Mesenchymal stem cell (in vitro differentiated cells and primary cell): ENCODE results near the gene CARD19.
A peak's percentile ranks its signal among the peaks of the same experiment; 100 is the strongest.

ENCODE experiments used
- DNase-seq: peaks from one replicate; pipeline ENCODE4 v3.0.0-alpha.2; 2013
- H2AFZ ChIP-seq: one replicate; pipeline ENCODE4 v1.6.1; 2013; ENCODE audit warnings: low read depth, mild to moderate bottlenecking, control low read depth, inconsistent platforms, low read length, moderate library complexity
- H2AK5ac ChIP-seq: 2 replicates; pipeline ENCODE4 v1.6.1; 2013; ENCODE audit warnings: low read length, moderate library complexity, mild to moderate bottlenecking, inconsistent platforms; ENCODE audit not compliant: severe bottlenecking
- H2BK120ac ChIP-seq: one replicate; pipeline ENCODE4 v1.6.1; 2013; ENCODE audit warnings: low read depth, mild to moderate bottlenecking, inconsistent platforms, low read length, moderate library complexity
- H2BK12ac ChIP-seq, 2 experiments: one replicate each; pipeline ENCODE4 v1.6.1; 2013; ENCODE audit warnings: inconsistent platforms in 2 of 2, low read length in 2 of 2, mild to moderate bottlenecking in 2 of 2, moderate library complexity in 2 of 2, control low read depth in 1 of 2
- H2BK15ac ChIP-seq: one replicate; pipeline ENCODE4 v1.6.1; 2013; ENCODE audit warnings: mild to moderate bottlenecking, low read depth, inconsistent platforms; ENCODE audit not compliant: poor library complexity, severe bottlenecking
- H2BK5ac ChIP-seq: 2 replicates; pipeline ENCODE4 v1.6.1; 2013; ENCODE audit warnings: low read depth, mild to moderate bottlenecking, low read length, control low read depth, inconsistent platforms; ENCODE audit not compliant: poor library complexity, severe bottlenecking
- H3K14ac ChIP-seq, 2 experiments: one replicate each; pipeline ENCODE4 v1.6.1; 2013; ENCODE audit warnings: inconsistent platforms in 2 of 2, low read length in 2 of 2, control low read depth in 1 of 2, mild to moderate bottlenecking in 1 of 2, moderate library complexity in 1 of 2
- H3K18ac ChIP-seq, 2 experiments: one replicate each; pipeline ENCODE4 v1.6.1; 2013; ENCODE audit warnings: inconsistent platforms in 2 of 2, low read length in 2 of 2, control low read depth in 1 of 2, low read depth in 1 of 2, mild to moderate bottlenecking in 1 of 2
- H3K23ac ChIP-seq, 2 experiments: one replicate each; pipeline ENCODE4 v1.6.1; 2013; ENCODE audit warnings: inconsistent platforms in 2 of 2, low read length in 2 of 2, mild to moderate bottlenecking in 2 of 2, moderate library complexity in 2 of 2, control low read depth in 1 of 2
- H3K27ac ChIP-seq: 2 replicates; pipeline ENCODE4 v1.5.1; 2013; ENCODE audit warnings: mild to moderate bottlenecking, moderate library complexity, low read length, control low read depth, inconsistent platforms; ENCODE audit not compliant: poor library complexity, severe bottlenecking
- H3K27me3 ChIP-seq, 2 experiments: 2 replicates each; pipeline versions ENCODE4 v1.6.1 to v1.7.0; 2013; ENCODE audit warnings: low read length in 2 of 2, mild to moderate bottlenecking in 2 of 2, moderate library complexity in 2 of 2, control low read depth in 1 of 2, inconsistent platforms in 1 of 2; ENCODE audit not compliant: control insufficient read depth in 1 of 2, insufficient read depth in 1 of 2
- H3K36me3 ChIP-seq, 2 experiments: 2 replicates each; pipeline versions ENCODE4 v1.6.1 to v1.7.0; 2013; ENCODE audit warnings: low read length in 2 of 2, control low read depth in 1 of 2, inconsistent platforms in 1 of 2, low read depth in 1 of 2, mild to moderate bottlenecking in 1 of 2; ENCODE audit not compliant: insufficient read depth in 2 of 2, control insufficient read depth in 1 of 2
- H3K4ac ChIP-seq, 2 experiments: one replicate each; pipeline ENCODE4 v1.6.1; 2013; ENCODE audit warnings: inconsistent platforms in 2 of 2, low read length in 2 of 2, mild to moderate bottlenecking in 2 of 2, moderate library complexity in 2 of 2, control low read depth in 1 of 2, low read depth in 1 of 2
- H3K4me1 ChIP-seq: 2 replicates; pipeline ENCODE4 v1.6.1; 2013; ENCODE audit warnings: low read depth, low read length, control low read depth; ENCODE audit not compliant: control insufficient read depth, insufficient read depth
- H3K4me2 ChIP-seq: 2 replicates; pipeline ENCODE4 v1.6.1; 2013; ENCODE audit warnings: low read length, mild to moderate bottlenecking, inconsistent platforms; ENCODE audit not compliant: poor library complexity, severe bottlenecking
- H3K4me3 ChIP-seq, 2 experiments: 2 replicates each; pipeline versions ENCODE4 v1.5.1 to v1.7.0; 2013; ENCODE audit warnings: low read length in 2 of 2, mild to moderate bottlenecking in 2 of 2, control low read depth in 1 of 2, low read depth in 1 of 2; ENCODE audit not compliant: insufficient read depth in 1 of 2
- H3K79me1 ChIP-seq: replicated peaks from 2 replicates; pipeline ENCODE4 v1.6.1; 2013; ENCODE audit warnings: mild to moderate bottlenecking, control low read depth, low read length, inconsistent platforms; ENCODE audit not compliant: poor library complexity, severe bottlenecking
- H3K9ac ChIP-seq: 2 replicates; pipeline ENCODE4 v1.7.0; 2013; ENCODE audit warnings: mild to moderate bottlenecking, low read length, moderate library complexity
- H3K9me3 ChIP-seq: 2 replicates; pipeline ENCODE4 v1.7.0; 2013; ENCODE audit warnings: mild to moderate bottlenecking, low read length; ENCODE audit not compliant: control insufficient read depth
- H4K8ac ChIP-seq: one replicate; pipeline ENCODE4 v1.6.1; 2013; ENCODE audit warnings: inconsistent platforms, mild to moderate bottlenecking, low read length, moderate library complexity
- H4K91ac ChIP-seq: one replicate; pipeline ENCODE4 v1.6.1; 2013; ENCODE audit warnings: mild to moderate bottlenecking, low read length, inconsistent platforms
- WGBS: methylation state at CpG from one replicate; pipeline ENCODE4 v1.1.7; 2013; ENCODE audit warnings: mixed read lengths; 5-methylcytosine and 5-hydroxymethylcytosine counted together

The CARD19 gene

GRCh38 chr9:93111001-93111370 is 15.0 kb downstream of the CARD19 start:
- H3K9me3 ChIP-seq = no peaks in the 10 kb centered on the region
- H3K18ac ChIP-seq = no peak overlapping the region
- H3K4me3 ChIP-seq = no peak overlapping the region
- H4K8ac ChIP-seq = no peak overlapping the region
- no peak overlapping the region for H3K23ac ChIP-seq
- no peak overlapping the region for H2BK12ac ChIP-seq
- H3K4ac ChIP-seq = no peak overlapping the region
- no peak overlapping the region for H2BK5ac ChIP-seq
- H2BK120ac ChIP-seq = no peak overlapping the region
- no peak for DNase-seq
- no peak overlapping the region for H3K14ac ChIP-seq
- H3K9ac ChIP-seq = no peak overlapping the region
- peaks cover 45% of the 10 kb centered on the region for H3K79me1 ChIP-seq
- no peak overlapping the region for H3K4me2 ChIP-seq
- H2BK15ac ChIP-seq = no peak overlapping the region
- H4K91ac ChIP-seq = no peak overlapping the region
- peak overlapping the region; percentile 41 for H2AK5ac ChIP-seq
- H3K27me3 ChIP-seq = no peaks in the 10 kb centered on the region
- 96% methylated on average over 11 of the region's 11 CpGs for WGBS
- peaks cover 65 to 73% of the 10 kb centered on the region in 2 experiments for H3K36me3 ChIP-seq
- no peak overlapping the region for H2AFZ ChIP-seq
- peaks cover 41% of the 10 kb centered on the region for H3K4me1 ChIP-seq
- no peak overlapping the region for H3K27ac ChIP-seq

GRCh38 chr9:93111371-93112115 is 15.5 kb downstream of the CARD19 start:
- Histone ChIP-seq H3K4me1 (peaks cover 47% of the 10 kb centered on the region), H2AK5ac (peak overlapping the region; percentile 41), H3K4me3 (no peak overlapping the region), H3K9me3 (no peaks in the 10 kb centered on the region), H3K27me3 (no peaks in the 10 kb centered on the region), H2BK5ac (no peak overlapping the region), H2BK15ac (no peak overlapping the region), H3K9ac (no peak overlapping the region), H3K4me2 (no peak overlapping the region), H4K91ac (no peak overlapping the region), H2BK120ac (no peak overlapping the region), H2BK12ac (no peak overlapping the region), H3K36me3 (peaks cover 65 to 73% of the 10 kb centered on the region in 2 experiments), H3K18ac (no peak overlapping the region), H4K8ac (no peak overlapping the region), H3K14ac (no peak overlapping the region), H3K23ac (no peak overlapping the region), H3K79me1 (peaks cover 45% of the 10 kb centered on the region), H2AFZ (no peak overlapping the region), H3K27ac (peak overlapping the region; percentile 54), H3K4ac (no peak overlapping the region)
- whole genome bisulfite sequencing = 94% methylated on average over 16 of the region's 18 CpGs
- no peak for DNase-seq

- no peak overlapping the region for H2BK12ac ChIP-seq
- WGBS = 94% methylated on average over 15 of the region's 15 CpGs
- H2AK5ac ChIP-seq = peak overlapping the region; percentile 34
- H3K4me3 ChIP-seq = no peak overlapping the region
- no peak overlapping the region for H3K4me2 ChIP-seq
- H2AFZ ChIP-seq = no peak overlapping the region
- no peak overlapping the region for H3K23ac ChIP-seq
- no peak overlapping the region for H3K18ac ChIP-seq
- peaks cover 61 to 73% of the 10 kb centered on the region in 2 experiments for H3K36me3 ChIP-seq
- H3K9ac ChIP-seq = no peak overlapping the region
- peak overlapping the region; percentile 10 for H4K8ac ChIP-seq
- peak overlapping the region; percentile 30 for H3K27ac ChIP-seq
- no peak overlapping the region for H3K4ac ChIP-seq
- H3K79me1 ChIP-seq = peaks cover 38% of the 10 kb centered on the region
- peaks cover 47% of the 10 kb centered on the region for H3K4me1 ChIP-seq
- DNase-seq = no peak
- no peak overlapping the region for H3K14ac ChIP-seq
- H3K9me3 ChIP-seq = no peaks in the 10 kb centered on the region
- H2BK120ac ChIP-seq = no peak overlapping the region
- no peak overlapping the region for H2BK15ac ChIP-seq
- no peaks in the 10 kb centered on the region for H3K27me3 ChIP-seq
- no peak overlapping the region for H2BK5ac ChIP-seq
- no peak overlapping the region for H4K91ac ChIP-seq
Measured at GRCh38 chr9:93112116-93112863, 16.3 kb downstream of the CARD19 start.

GRCh38 chr9:93112864-93113389 is 16.9 kb downstream of the CARD19 start:
- H2AK5ac ChIP-seq = no peak overlapping the region
- H2BK5ac ChIP-seq = no peak overlapping the region
- no peak overlapping the region for H3K14ac ChIP-seq
- peak overlapping the region; percentile 10 for H4K8ac ChIP-seq
- H3K4me2 ChIP-seq = no peak overlapping the region
- no peak overlapping the region for H3K4me3 ChIP-seq
- H3K18ac ChIP-seq = no peak overlapping the region
- H3K79me1 ChIP-seq = peaks cover 32% of the 10 kb centered on the region
- H2BK15ac ChIP-seq = no peak overlapping the region
- 87% methylated on average over 10 of the region's 13 CpGs for WGBS
- H3K4ac ChIP-seq = no peak overlapping the region
- DNase-seq = no peak
- H3K23ac ChIP-seq = no peak overlapping the region
- no peak overlapping the region for H2BK120ac ChIP-seq
- H2BK12ac ChIP-seq = no peak overlapping the region
- H2AFZ ChIP-seq = no peak overlapping the region
- H4K91ac ChIP-seq = no peak overlapping the region
- H3K9me3 ChIP-seq = no peaks in the 10 kb centered on the region
- H3K27me3 ChIP-seq = no peaks in the 10 kb centered on the region
- H3K9ac ChIP-seq = no peak overlapping the region
- peaks cover 56 to 67% of the 10 kb centered on the region in 2 experiments for H3K36me3 ChIP-seq
- no peak overlapping the region for H3K27ac ChIP-seq
- peaks cover 43% of the 10 kb centered on the region for H3K4me1 ChIP-seq
